ENCODE data around the gene MINAR2. TPM values are rescaled to one million over a fixed set of nuclear protein-coding genes. Genes with fewer than 3 reads are reported as not detected.
A peak's percentile ranks its signal among the peaks of the same experiment; 100 is the strongest.

The MINAR2 gene
- total and polyA plus RNA-seq, 9 of the 15 experiments (the other 6 are each of a cell fraction or from before 2014, with no cell fraction given), result not detected

DNA sequence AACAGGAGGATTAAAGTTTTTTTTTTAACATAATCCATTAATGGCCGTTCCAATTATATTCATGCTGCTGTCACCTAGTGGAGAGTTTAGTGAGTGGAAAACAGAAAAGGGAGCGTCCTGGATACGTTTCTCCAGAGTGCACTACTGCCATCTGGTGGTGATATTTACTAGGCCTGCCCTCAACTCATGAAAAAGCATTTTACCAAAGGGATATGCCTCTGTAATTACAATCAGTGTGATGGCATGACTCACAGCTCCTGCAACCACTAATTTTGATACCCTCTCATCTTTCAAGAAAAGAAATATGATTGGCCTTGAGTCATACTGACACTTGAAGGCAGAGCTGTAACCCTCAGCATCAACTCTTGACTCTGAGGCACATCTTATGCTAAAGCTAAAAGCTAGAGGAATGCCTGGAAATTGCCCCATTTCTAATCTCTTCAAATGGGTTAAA, 20.1 kb downstream of the MINAR2 start (continued):
- TF ChIP-seq, protein P1, sequence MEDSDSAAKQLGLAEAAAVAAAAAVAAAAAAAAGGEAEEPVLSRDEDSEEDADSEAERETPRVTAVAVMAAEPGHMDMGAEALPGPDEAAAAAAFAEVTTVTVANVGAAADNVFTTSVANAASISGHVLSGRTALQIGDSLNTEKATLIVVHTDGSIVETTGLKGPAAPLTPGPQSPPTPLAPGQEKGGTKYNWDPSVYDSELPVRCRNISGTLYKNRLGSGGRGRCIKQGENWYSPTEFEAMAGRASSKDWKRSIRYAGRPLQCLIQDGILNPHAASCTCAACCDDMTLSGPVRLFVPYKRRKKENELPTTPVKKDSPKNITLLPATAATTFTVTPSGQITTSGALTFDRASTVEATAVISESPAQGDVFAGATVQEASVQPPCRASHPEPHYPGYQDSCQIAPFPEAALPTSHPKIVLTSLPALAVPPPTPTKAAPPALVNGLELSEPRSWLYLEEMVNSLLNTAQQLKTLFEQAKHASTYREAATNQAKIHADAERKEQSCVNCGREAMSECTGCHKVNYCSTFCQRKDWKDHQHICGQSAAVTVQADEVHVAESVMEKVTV (CRISPR knock-in tag; IDR thresholded peaks at IDR 0.05), result peak; percentile 89
- TF ChIP-seq STAG1 (CRISPR knock-in tag; IDR thresholded peaks at IDR 0.05; ENCODE audit: borderline replicate concordance), result peak; percentile 51; the same call in 1 of the 2 replicates
- peak; percentile 90 for TF ChIP-seq SMC3 (conservative IDR thresholded peaks at IDR 0.05; ENCODE audit: insufficient read depth, low read depth, low read length)

DNA sequence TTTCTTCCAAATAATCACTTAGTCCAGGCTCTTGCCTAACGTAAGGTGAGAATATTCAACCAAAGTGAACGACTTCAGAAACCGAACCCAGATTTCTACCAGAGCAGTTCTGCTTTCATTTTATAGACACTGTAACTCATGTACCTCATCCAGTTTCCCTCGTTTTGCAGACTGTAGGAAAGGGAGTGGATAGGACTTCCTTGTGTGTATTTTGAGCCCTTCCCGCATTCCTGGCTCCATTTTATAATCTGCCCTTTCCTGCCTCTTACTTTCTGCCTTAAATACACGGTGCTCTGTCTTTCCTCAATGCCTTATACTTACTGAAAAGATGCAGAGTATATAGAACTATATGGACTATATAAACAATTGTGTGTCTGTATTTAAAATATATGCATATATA, 20.8 kb downstream of the MINAR2 start:
- ATAC-seq, result no peak
- Histone ChIP-seq H2AFZ (ENCODE audit: low read depth, low read length) (no peak overlapping the region), H3K9me1 (ENCODE audit: control insufficient read depth, insufficient read depth, low read length) (no peaks in the 10 kb centered on the region), H3K9me3 (replicated peaks; ENCODE audit: control insufficient read depth, insufficient read depth, low read depth, low read length) (no peaks in the 10 kb centered on the region), H3K4me3 (no peak overlapping the region), H3K27me3 (ENCODE audit: control insufficient read depth in 2 of 2, insufficient read depth in 2 of 2, low read length in 2 of 2) (no peaks in the 10 kb centered on the region), H4K20me1 (replicated peaks; ENCODE audit: control insufficient read depth, insufficient read depth, low read length) (no peaks in the 10 kb centered on the region), H3K36me3 (ENCODE audit: control insufficient read depth, insufficient read depth, low read length) (no peaks in the 10 kb centered on the region), H3K4me2 (ENCODE audit: insufficient read depth, low read length) (no peak overlapping the region), H3K9ac (ENCODE audit: insufficient read depth in 1 of 2, low read depth in 2 of 2, low read length in 2 of 2) (no peak overlapping the region), H3K79me2 (ENCODE audit: control insufficient read depth, insufficient read depth, low read length) (no peaks in the 10 kb centered on the region), H3K4me1 (replicated peaks in 1 of 2; ENCODE audit: control insufficient read depth in 2 of 2, insufficient read depth in 2 of 2, low read length in 2 of 2) (no peaks in the 10 kb centered on the region), H3K27ac (ENCODE audit: extremely low read depth, low read depth, low read length) (no peak overlapping the region)
- 2% methylated on average over 6 of the region's 6 CpGs for WGBS (ENCODE audit: insufficient coverage, low coverage, missing lambda C conversion rate)
- no TSS peak for BruUV-seq (replicated peaks)
- intact Hi-C loops (cut with micrococcal nuclease), result loop anchor here (1.0 to 5.0 kb wide), 4 partner anchors 596 to 1891 kb away; no protein-coding TSS in a partner anchor
- no peak for FAIRE-seq
- in situ Hi-C loops (cut with MboI), result loop anchor here (25.0 kb wide), 1 partner anchor 1906 kb away; no protein-coding TSS in a partner anchor
- POLR2A ChIA-PET, result no interaction called here
- CTCF ChIA-PET (ENCODE audit: low intra/inter-chr PET ratio), result interaction anchor here (1.0 to 2.7 kb wide), 3 partner anchors 84 to 1555 kb away, joined by 3 to 21 read pairs (median 17); no protein-coding TSS in a partner anchor
- DNase-seq (ENCODE audit: extremely low read depth in 1 of 4, low spot score in 3 of 4), result no peak
- no peak for TF ChIP-seq TAL1 (IDR thresholded peaks at IDR 0.05)
- no peak for TF ChIP-seq KLF10 (CRISPR knock-in tag; IDR thresholded peaks at IDR 0.05)
- no peak for TF ChIP-seq SMAD2 (IDR thresholded peaks at IDR 0.05; ENCODE audit: low read depth, low read length)
- no peak for TF ChIP-seq PCBP1 (IDR thresholded peaks at IDR 0.05; ENCODE audit: low read depth, low read length, poor library complexity, severe bottlenecking)
- no peak for TF ChIP-seq BCOR (IDR thresholded peaks at IDR 0.05)
- no peak for TF ChIP-seq TAF7 (tag; IDR thresholded peaks at IDR 0.05)
- no peak for TF ChIP-seq TARDBP (IDR thresholded peaks at IDR 0.05)
- TF ChIP-seq, protein P1 (CRISPR knock-in tag; IDR thresholded peaks at IDR 0.05), result no peak
- TF ChIP-seq BMI1 (IDR thresholded peaks at IDR 0.05; ENCODE audit: low read length), result no peak
- TF ChIP-seq MTA2 (IDR thresholded peaks at IDR 0.05; ENCODE audit: low read depth), result no peak
- TF ChIP-seq, protein P2, sequence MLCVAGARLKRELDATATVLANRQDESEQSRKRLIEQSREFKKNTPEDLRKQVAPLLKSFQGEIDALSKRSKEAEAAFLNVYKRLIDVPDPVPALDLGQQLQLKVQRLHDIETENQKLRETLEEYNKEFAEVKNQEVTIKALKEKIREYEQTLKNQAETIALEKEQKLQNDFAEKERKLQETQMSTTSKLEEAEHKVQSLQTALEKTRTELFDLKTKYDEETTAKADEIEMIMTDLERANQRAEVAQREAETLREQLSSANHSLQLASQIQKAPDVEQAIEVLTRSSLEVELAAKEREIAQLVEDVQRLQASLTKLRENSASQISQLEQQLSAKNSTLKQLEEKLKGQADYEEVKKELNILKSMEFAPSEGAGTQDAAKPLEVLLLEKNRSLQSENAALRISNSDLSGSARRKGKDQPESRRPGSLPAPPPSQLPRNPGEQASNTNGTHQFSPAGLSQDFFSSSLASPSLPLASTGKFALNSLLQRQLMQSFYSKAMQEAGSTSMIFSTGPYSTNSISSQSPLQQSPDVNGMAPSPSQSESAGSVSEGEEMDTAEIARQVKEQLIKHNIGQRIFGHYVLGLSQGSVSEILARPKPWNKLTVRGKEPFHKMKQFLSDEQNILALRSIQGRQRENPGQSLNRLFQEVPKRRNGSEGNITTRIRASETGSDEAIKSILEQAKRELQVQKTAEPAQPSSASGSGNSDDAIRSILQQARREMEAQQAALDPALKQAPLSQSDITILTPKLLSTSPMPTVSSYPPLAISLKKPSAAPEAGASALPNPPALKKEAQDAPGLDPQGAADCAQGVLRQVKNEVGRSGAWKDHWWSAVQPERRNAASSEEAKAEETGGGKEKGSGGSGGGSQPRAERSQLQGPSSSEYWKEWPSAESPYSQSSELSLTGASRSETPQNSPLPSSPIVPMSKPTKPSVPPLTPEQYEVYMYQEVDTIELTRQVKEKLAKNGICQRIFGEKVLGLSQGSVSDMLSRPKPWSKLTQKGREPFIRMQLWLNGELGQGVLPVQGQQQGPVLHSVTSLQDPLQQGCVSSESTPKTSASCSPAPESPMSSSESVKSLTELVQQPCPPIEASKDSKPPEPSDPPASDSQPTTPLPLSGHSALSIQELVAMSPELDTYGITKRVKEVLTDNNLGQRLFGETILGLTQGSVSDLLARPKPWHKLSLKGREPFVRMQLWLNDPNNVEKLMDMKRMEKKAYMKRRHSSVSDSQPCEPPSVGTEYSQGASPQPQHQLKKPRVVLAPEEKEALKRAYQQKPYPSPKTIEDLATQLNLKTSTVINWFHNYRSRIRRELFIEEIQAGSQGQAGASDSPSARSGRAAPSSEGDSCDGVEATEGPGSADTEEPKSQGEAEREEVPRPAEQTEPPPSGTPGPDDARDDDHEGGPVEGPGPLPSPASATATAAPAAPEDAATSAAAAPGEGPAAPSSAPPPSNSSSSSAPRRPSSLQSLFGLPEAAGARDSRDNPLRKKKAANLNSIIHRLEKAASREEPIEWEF (CRISPR knock-in tag; IDR thresholded peaks at IDR 0.05), result no peak
- TF ChIP-seq NCOR1 (IDR thresholded peaks at IDR 0.05), result no peak
- TF ChIP-seq YBX1 (IDR thresholded peaks at IDR 0.05), result no peak
